GM19240 (cell line): ENCODE measurements around the gene GLRA3.

ENCODE experiments used
- DNase-seq: peaks from one replicate; pipeline ENCODE4 v3.0.0; 2011; ENCODE audit warnings: low spot score; ENCODE audit not compliant: insufficient read length

GLRA3 gene

GRCh38 chr4:174598800-174599199, 230.2 kb downstream of the GLRA3 start:
- no peak for DNase-seq

- DNase-seq = no peak
These were observed 232.5 kb downstream of the GLRA3 start for GRCh38 chr4:174596513-174596912.

- no peak for DNase-seq
These were observed 233.7 kb downstream of the GLRA3 start for GRCh38 chr4:174595141-174595929.

GRCh38 chr4:174593701-174594100, 235.3 kb downstream of the GLRA3 start:
- no peak for DNase-seq

- DNase-seq = no peak
These were observed 236.1 kb downstream of the GLRA3 start for GRCh38 chr4:174592985-174593335.

- DNase-seq = no peak
These were observed 236.6 kb downstream of the GLRA3 start for GRCh38 chr4:174592256-174592984.

- DNase-seq = no peak
These were observed 237.6 kb downstream of the GLRA3 start for GRCh38 chr4:174591243-174592021.

GRCh38 chr4:174590336-174590735, 238.7 kb downstream of the GLRA3 start:
- DNase-seq = no peak
